ENCODE data around the gene MED6.
A peak's percentile ranks its signal among the peaks of the same experiment; 100 is the strongest.

The MED6 gene

GRCh38 chr14:70599345-70599744, 1.1 kb downstream of the MED6 start:
- no peak for DNase-seq

DNA sequence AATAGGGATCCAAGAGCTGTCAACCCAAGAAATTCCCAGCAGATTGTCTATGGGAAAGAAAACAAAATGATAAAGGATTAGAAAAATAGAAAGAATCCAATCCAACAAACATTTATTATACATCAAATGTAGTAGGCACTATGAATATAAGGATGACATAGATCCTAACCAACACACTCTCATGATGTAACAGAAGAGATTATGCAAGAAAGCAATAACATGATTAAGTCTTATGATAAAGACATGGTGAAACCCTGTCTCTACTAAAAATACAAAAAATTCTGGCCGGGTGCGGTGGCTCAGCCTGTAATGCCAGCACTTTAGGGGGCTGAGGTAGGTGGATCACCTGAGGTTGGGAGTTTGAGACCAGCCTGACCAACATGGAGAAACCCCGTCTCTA, 2.7 kb downstream of the MED6 start:
- no peak for DNase-seq

- DNase-seq, result no peak
Measured at GRCh38 chr14:70595443-70596185, 4.8 kb downstream of the MED6 start.

DNA sequence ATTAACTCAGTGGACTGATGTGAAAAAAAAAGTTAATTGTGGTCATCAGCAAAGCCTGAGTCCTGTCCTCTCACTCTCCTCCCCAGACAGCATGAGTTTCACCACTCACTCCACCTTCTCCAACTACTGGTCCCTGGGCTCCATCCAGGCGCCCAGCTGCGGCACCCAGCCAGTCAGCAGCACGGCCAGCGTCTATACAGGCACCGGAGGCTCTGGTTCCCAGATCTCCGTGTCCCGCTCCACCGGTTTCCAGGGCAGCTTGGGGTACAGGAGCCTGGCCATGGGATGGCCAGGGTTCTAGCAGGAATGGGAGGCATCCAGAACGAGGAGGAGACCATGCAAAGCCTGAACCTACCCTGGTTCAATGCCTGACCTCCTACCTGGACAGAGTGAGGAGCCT, 6.0 kb downstream of the MED6 start:
- DNase-seq, result no peak

- DNase-seq, result no peak
Measured at GRCh38 chr14:70585231-70585630, 15.2 kb downstream of the MED6 start.

- DNase-seq, result no peak
Measured at GRCh38 chr14:70576891-70577290, 23.6 kb downstream of the MED6 start.

DNA sequence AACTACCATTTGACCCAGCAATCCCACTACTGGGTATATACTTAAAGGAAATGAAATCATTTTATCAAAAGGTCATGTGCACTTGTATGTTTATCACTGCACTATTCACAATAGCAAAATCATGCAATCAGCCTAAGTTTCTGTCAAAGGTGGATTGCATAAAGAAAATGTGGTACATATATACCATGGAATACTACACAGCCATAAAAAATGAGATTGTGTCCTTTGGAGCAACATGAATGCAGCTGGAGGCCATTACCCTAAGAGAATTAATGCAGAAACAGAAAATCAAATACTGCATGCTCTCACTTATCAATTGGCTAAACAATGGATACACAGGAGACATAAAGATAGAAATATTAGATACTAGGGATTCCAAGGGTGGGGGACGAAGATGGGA, 27.4 kb downstream of the MED6 start:
- no peak for DNase-seq

DNA sequence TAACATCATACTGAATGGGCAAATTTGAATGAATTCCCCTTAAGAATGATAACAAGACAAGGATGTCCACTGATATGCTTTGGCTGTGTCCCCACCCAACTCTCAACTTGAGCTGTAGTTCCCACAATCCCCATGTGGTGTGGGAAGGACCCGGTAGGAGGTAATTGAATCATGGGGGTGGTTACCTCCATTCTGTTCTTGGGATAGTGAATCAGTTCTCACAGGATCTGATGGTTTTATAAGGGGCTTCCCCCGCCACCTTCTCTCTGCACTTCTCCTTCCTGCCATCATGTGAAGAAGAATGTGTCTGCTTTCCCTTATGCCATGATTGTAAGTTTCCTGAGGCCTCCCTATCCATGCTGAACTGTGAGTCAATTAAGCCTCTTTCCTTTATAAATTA, 29.3 kb downstream of the MED6 start:
- DNase-seq, result no peak

- no peak for DNase-seq
Measured at GRCh38 chr14:70567791-70568190, 32.7 kb downstream of the MED6 start.

DNA sequence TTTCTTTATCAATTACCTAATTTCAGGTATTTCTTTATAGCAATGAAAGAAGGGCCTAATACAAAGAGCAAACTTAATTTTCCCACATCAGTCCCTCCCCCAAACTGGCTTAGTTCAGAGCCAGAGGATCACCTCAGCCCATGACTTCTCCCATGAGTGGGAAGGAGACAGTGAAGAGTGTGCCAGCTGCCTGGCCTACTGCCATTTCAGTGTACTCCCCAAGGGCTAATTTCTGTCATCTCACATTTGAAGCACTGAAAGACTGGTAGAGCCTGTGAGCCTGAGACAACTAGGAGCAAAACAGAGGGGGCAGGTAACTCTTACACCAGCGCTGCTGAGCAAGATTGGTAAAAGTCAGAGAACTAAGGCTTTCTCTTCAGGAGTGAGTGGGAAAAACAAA, 36.6 kb downstream of the MED6 start:
- DNase-seq, result peak in 1 of 51 donors; percentile 1

DNA sequence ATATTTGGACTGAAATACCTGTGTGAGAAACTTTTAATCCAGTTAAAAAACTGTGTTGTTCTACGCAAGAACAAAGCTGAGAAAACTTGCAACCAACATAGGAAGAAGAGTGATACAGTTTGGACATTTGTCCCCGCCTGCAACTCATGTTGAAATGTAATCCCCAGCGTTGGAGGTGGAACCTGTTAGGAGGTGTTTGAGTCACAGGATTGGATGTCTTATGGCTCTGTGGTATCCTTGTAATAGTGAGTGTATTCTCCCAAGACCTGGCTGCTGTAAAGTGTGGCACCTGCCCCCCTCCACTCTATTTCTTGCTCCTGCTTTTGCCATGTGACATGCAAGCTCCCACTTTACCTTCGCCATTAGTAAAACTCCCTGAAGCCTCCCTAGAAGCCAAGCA, 37.0 kb downstream of the MED6 start:
- DNase-seq, result peak in 1 of 51 donors; percentile 1

GRCh38 chr14:70558356-70558755, 42.1 kb downstream of the MED6 start:
- no peak for DNase-seq

- DNase-seq, result no peak
Measured at GRCh38 chr14:70555890-70556289, 44.6 kb downstream of the MED6 start.

DNA sequence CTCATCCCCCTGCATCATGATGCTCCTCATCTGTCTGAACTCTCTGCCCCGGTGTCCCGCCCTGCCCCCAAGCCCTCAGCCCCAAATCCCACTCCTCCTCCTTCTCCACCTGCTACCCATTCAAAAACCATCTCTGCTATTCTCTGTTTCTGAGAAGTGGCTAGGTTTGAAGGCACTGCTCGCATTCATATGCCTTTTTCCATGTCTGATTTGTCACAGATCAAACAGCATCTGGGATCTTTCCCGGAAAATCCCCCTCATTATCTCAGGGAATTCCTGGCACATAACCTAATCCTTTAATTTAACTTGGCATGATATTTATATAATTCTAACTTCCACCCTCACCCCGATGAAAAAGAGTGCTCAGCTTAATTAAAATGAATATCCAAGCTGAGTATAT, 62.4 kb downstream of the MED6 start:
- no peak for DNase-seq

GRCh38 chr14:70536830-70537229, 63.6 kb downstream of the MED6 start:
- DNase-seq, result no peak

DNA sequence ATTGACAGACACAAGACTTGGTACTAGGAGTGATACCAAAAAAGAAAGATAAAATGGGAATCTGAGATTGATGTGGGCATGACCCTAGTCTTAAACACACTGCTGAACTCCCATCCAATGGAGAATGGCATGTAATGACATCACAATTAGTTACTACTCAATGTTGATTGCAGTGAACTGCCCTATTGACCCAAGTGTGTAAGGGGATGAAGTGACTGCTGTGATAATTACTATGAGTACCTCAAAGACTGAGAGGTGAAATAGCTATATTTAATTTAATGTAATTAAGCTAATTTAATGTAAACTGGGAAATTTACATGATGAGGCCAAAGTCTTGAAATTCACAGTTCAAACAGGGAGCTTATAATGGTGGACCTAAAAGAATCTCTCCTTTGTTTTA, 65.6 kb downstream of the MED6 start, which contains the start of gene ADAM20:
Gene ADAM20 (minus strand): TSS at position 101 of the 400 bp plus-strand sequence. CDS start 10,247 bp downstream, outside the sequence.
- no peak for DNase-seq
